Keratinocyte (primary cell): ENCODE measurements around the gene MED23.

Source experiments
- EZH2 ChIP-seq: IDR thresholded peaks from one replicate; pipeline ENCODE4 v1.6.1; 2012; ENCODE audit warnings: inconsistent platforms, mild to moderate bottlenecking, low read length, moderate library complexity
- TF ChIP-seq, protein P1 (sequence below), 3 experiments: IDR thresholded peaks in 1 of 3; conservative IDR thresholded peaks in 1 of 3; optimal IDR thresholded peaks in 1 of 3; 2 replicates in 2 of 3; 3 replicates in 1 of 3; pipeline versions ENCODE3 to v1.5.1; 2011; ENCODE audit warnings: low read length in 3 of 3, mild to moderate bottlenecking in 3 of 3, moderate library complexity in 2 of 3, control low read depth in 1 of 3, inconsistent platforms in 1 of 3; ENCODE audit not compliant: insufficient read depth in 2 of 3; ENCODE audit errors: extremely low read depth in 1 of 3

DNA sequence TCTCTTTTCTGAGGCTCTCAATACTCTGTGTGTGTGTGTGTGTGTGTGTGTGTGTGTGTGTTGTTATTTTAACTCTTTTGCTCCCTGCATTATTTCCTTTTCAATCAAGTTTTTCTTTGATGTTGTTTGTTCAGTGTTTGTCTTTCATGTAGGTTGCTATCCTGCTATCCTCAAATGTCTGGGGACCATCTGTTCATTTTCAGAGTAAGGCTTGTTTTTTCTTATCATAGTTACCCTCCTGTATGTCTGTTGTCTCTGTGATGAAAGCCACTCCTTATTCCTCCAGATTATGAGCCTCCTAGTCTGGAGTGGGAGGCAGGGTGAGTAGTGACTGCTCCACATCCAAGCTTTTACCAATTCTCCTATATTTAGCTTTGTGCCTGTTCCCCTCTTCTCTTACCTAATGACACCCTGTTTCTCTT, 18.2 kb upstream of the MED23 start:
- TF ChIP-seq, protein P1, sequence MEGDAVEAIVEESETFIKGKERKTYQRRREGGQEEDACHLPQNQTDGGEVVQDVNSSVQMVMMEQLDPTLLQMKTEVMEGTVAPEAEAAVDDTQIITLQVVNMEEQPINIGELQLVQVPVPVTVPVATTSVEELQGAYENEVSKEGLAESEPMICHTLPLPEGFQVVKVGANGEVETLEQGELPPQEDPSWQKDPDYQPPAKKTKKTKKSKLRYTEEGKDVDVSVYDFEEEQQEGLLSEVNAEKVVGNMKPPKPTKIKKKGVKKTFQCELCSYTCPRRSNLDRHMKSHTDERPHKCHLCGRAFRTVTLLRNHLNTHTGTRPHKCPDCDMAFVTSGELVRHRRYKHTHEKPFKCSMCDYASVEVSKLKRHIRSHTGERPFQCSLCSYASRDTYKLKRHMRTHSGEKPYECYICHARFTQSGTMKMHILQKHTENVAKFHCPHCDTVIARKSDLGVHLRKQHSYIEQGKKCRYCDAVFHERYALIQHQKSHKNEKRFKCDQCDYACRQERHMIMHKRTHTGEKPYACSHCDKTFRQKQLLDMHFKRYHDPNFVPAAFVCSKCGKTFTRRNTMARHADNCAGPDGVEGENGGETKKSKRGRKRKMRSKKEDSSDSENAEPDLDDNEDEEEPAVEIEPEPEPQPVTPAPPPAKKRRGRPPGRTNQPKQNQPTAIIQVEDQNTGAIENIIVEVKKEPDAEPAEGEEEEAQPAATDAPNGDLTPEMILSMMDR (optimal IDR thresholded peaks at IDR 0.05 in 1 of 3, IDR thresholded peaks at IDR 0.05 in 1 of 3, conservative IDR thresholded peaks at IDR 0.05 in 1 of 3; ENCODE audit: extremely low read depth in 1 of 3, insufficient read depth in 2 of 3, low read length in 3 of 3) = no peak
- no peak for TF ChIP-seq EZH2
